ENCODE measurements around the gene ADAMTS18.
"Not testable (repeated sequence)": the region's sequence is repeated elsewhere in the genome, so short reads cannot be mapped to it uniquely, and the experiment has no call there.

ADAMTS18 gene

GRCh38 chr16:77285676-77286075 lies 149.2 kb downstream of the ADAMTS18 start:
- no peak for DNase-seq (ENCODE audit: low spot score)

- no peak for DNase-seq (ENCODE audit: low spot score)
Measured at GRCh38 chr16:77282345-77282744, 152.5 kb downstream of the ADAMTS18 start.

GRCh38 chr16:77279316-77279715 lies 155.5 kb downstream of the ADAMTS18 start:
- not testable (repeated sequence) for DNase-seq (ENCODE audit: low spot score)

- no peak for DNase-seq (ENCODE audit: low spot score)
Measured at GRCh38 chr16:77277571-77277970, 157.3 kb downstream of the ADAMTS18 start.

- no peak for DNase-seq (ENCODE audit: low spot score)
Measured at GRCh38 chr16:77277141-77277540, 157.7 kb downstream of the ADAMTS18 start.

GRCh38 chr16:77276661-77277060 lies 158.2 kb downstream of the ADAMTS18 start:
- no peak for DNase-seq (ENCODE audit: low spot score)

GRCh38 chr16:77275303-77275702 lies 159.5 kb downstream of the ADAMTS18 start:
- not testable (repeated sequence) for DNase-seq (ENCODE audit: low spot score)

- DNase-seq (ENCODE audit: low spot score) = no peak
Measured at GRCh38 chr16:77273815-77274214, 161.0 kb downstream of the ADAMTS18 start.

GRCh38 chr16:77271532-77272426 lies 163.1 kb downstream of the ADAMTS18 start:
- DNase-seq (ENCODE audit: low spot score) = no peak

GRCh38 chr16:77266185-77266584 lies 168.6 kb downstream of the ADAMTS18 start:
- DNase-seq (ENCODE audit: low spot score) = not testable (repeated sequence)

- no peak for DNase-seq (ENCODE audit: low spot score)
Measured at GRCh38 chr16:77262971-77263370, 171.9 kb downstream of the ADAMTS18 start.

- DNase-seq (ENCODE audit: low spot score) = no peak
Measured at GRCh38 chr16:77250400-77250799, 184.4 kb downstream of the ADAMTS18 start.

- no peak for DNase-seq (ENCODE audit: low spot score)
Measured at GRCh38 chr16:77246150-77246549, 188.7 kb downstream of the ADAMTS18 start.

GRCh38 chr16:77242471-77242870 lies 192.4 kb downstream of the ADAMTS18 start:
- DNase-seq (ENCODE audit: low spot score) = not testable (repeated sequence)

- no peak for DNase-seq (ENCODE audit: low spot score)
Measured at GRCh38 chr16:77238593-77238992, 196.2 kb downstream of the ADAMTS18 start.

GRCh38 chr16:77236063-77236511 lies 198.7 kb downstream of the ADAMTS18 start:
- DNase-seq (ENCODE audit: low spot score) = peak; percentile 91

GRCh38 chr16:77234611-77235010 lies 200.2 kb downstream of the ADAMTS18 start:
- DNase-seq (ENCODE audit: low spot score) = no peak

- DNase-seq (ENCODE audit: low spot score) = no peak
Measured at GRCh38 chr16:77233799-77234519, 200.9 kb downstream of the ADAMTS18 start.
